ENCODE results near the gene TRIM40. TPM values are rescaled to one million over a fixed set of nuclear protein-coding genes. Genes with fewer than 3 reads are reported as not detected.

TRIM40 gene
- polyA plus RNA-seq, 2 of the 4 experiments (the other 2 are of a cell fraction), result 0.05 TPM

GRCh38 chr6:30097902-30098768 lies 37.8 kb upstream of the TRIM40 start:
- Histone ChIP-seq H3K4me2 (no peak overlapping the region), H3K27ac (no peak overlapping the region), H3K4me1 (peaks cover 27% of the 10 kb centered on the region), H3K9me3 (no peaks in the 10 kb centered on the region), H3K4me3 (no peak overlapping the region)
- POLR2A ChIA-PET, result no interaction called here
- FAIRE-seq, result no peak
- WGBS (ENCODE audit: missing lambda C conversion rate), result 60% methylated on average over 4 of the region's 4 CpGs
- ATAC-seq, result no peak
- DNase-seq (ENCODE audit: low read depth in 1 of 2, low spot score in 1 of 2), result no peak
- TF ChIP-seq USF2 (IDR thresholded peaks at IDR 0.05) (no peak), ELK1 (IDR thresholded peaks at IDR 0.05; ENCODE audit: low read depth, low read length) (no peak), POLR2AphosphoS2 (conservative IDR thresholded peaks at IDR 0.05; ENCODE audit: low read length) (no peak), E2F6 (IDR thresholded peaks at IDR 0.05; ENCODE audit: borderline replicate concordance, low read depth) (no peak), GATA3 (IDR thresholded peaks at IDR 0.05; ENCODE audit: borderline replicate concordance) (no peak), HDAC2 (IDR thresholded peaks at IDR 0.05) (no peak), EHF (CRISPR knock-in tag; IDR thresholded peaks at IDR 0.05) (no peak), RNF2 (IDR thresholded peaks at IDR 0.05; ENCODE audit: borderline replicate concordance, low read depth) (no peak), ZFP36 (IDR thresholded peaks at IDR 0.05; ENCODE audit: borderline replicate concordance, partially characterized antibody) (no peak), EHMT2 (IDR thresholded peaks at IDR 0.05; ENCODE audit: low read depth) (no peak), CEBPB (IDR thresholded peaks at IDR 0.05) (no peak), CBX2 (IDR thresholded peaks at IDR 0.05; ENCODE audit: borderline replicate concordance, low read depth) (no peak), RCOR1 (IDR thresholded peaks at IDR 0.05; ENCODE audit: low read depth, low read length) (no peak), EP300 (IDR thresholded peaks at IDR 0.05) (no peak), FOXS1 (CRISPR knock-in tag; IDR thresholded peaks at IDR 0.05) (no peak), RARB (CRISPR knock-in tag; IDR thresholded peaks at IDR 0.05) (no peak)
- TF ChIP-seq, protein P1, sequence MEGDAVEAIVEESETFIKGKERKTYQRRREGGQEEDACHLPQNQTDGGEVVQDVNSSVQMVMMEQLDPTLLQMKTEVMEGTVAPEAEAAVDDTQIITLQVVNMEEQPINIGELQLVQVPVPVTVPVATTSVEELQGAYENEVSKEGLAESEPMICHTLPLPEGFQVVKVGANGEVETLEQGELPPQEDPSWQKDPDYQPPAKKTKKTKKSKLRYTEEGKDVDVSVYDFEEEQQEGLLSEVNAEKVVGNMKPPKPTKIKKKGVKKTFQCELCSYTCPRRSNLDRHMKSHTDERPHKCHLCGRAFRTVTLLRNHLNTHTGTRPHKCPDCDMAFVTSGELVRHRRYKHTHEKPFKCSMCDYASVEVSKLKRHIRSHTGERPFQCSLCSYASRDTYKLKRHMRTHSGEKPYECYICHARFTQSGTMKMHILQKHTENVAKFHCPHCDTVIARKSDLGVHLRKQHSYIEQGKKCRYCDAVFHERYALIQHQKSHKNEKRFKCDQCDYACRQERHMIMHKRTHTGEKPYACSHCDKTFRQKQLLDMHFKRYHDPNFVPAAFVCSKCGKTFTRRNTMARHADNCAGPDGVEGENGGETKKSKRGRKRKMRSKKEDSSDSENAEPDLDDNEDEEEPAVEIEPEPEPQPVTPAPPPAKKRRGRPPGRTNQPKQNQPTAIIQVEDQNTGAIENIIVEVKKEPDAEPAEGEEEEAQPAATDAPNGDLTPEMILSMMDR (IDR thresholded peaks at IDR 0.05), result no peak
- TF ChIP-seq, protein P2, sequence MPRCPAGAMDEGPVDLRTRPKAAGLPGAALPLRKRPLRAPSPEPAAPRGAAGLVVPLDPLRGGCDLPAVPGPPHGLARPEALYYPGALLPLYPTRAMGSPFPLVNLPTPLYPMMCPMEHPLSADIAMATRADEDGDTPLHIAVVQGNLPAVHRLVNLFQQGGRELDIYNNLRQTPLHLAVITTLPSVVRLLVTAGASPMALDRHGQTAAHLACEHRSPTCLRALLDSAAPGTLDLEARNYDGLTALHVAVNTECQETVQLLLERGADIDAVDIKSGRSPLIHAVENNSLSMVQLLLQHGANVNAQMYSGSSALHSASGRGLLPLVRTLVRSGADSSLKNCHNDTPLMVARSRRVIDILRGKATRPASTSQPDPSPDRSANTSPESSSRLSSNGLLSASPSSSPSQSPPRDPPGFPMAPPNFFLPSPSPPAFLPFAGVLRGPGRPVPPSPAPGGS (IDR thresholded peaks at IDR 0.05), result no peak
- CTCF ChIA-PET, result interaction anchor here (1.6 kb wide), 1 partner anchor 33 kb away, joined by 13 read pairs; no protein-coding TSS in a partner anchor

GRCh38 chr6:30100154-30100553 lies 35.8 kb upstream of the TRIM40 start:
- TF ChIP-seq CBX8 (IDR thresholded peaks at IDR 0.05), result no peak
- no peak for TF ChIP-seq HEYL (CRISPR knock-in tag; IDR thresholded peaks at IDR 0.05)
- CTCF ChIA-PET, result no interaction called here
- Histone ChIP-seq H3K4me2 (no peak overlapping the region), H3K4me3 (no peak overlapping the region), H3K9me3 (no peaks in the 10 kb centered on the region), H3K4me1 (peaks cover 26% of the 10 kb centered on the region), H3K27ac (no peak overlapping the region)
- POLR2A ChIA-PET, result no interaction called here
- ATAC-seq (no peak), DNase-seq (ENCODE audit: low read depth in 1 of 2, low spot score in 1 of 2) (no peak), FAIRE-seq (no peak)
- 74% methylated on average over 8 of the region's 8 CpGs for WGBS (ENCODE audit: missing lambda C conversion rate)

All from A549 (cell line).